H9 (cell line): ENCODE measurements around the gene NDRG2. TPM values are rescaled to one million over a fixed set of nuclear protein-coding genes. Genes with fewer than 3 reads are reported as not detected.
A peak's percentile ranks its signal among the peaks of the same experiment; 100 is the strongest.

Experiments used
- DNase-seq: peaks from one replicate; pipeline ENCODE4 v3.0.0-alpha.2; 2017
- H2AFZ ChIP-seq: one replicate; pipeline ENCODE4 v1.6.1; 2013; ENCODE audit warnings: mild to moderate bottlenecking, low read length, control low read depth, moderate library complexity
- H2AK5ac ChIP-seq: 2 replicates; pipeline ENCODE4 v1.6.1; 2013; ENCODE audit warnings: low read length, control low read depth, mixed read lengths; ENCODE audit not compliant: insufficient read length
- H2BK120ac ChIP-seq: one replicate; pipeline ENCODE4 v1.6.1; 2013; ENCODE audit warnings: low read depth, mild to moderate bottlenecking, low read length, control low read depth, inconsistent platforms; ENCODE audit not compliant: poor library complexity, severe bottlenecking
- H2BK12ac ChIP-seq: 2 replicates; pipeline ENCODE4 v1.6.1; 2013; ENCODE audit warnings: low read length, control low read depth, mixed read lengths, low read depth; ENCODE audit not compliant: insufficient read length
- H2BK15ac ChIP-seq: 2 replicates; pipeline ENCODE4 v1.6.1; 2013; ENCODE audit warnings: low read depth, low read length, control low read depth
- H2BK20ac ChIP-seq: one replicate; pipeline ENCODE4 v1.6.1; 2013; ENCODE audit warnings: low read depth, mild to moderate bottlenecking, low read length, control low read depth, inconsistent platforms; ENCODE audit not compliant: poor library complexity, severe bottlenecking
- H2BK5ac ChIP-seq: 2 replicates; pipeline ENCODE4 v1.6.1; 2013; ENCODE audit warnings: low read length, control low read depth, mixed read lengths; ENCODE audit not compliant: insufficient read length
- H3K14ac ChIP-seq: 2 replicates; pipeline ENCODE4 v1.6.1; 2013; ENCODE audit warnings: low read length, control low read depth; ENCODE audit not compliant: insufficient read depth
- H3K18ac ChIP-seq: 2 replicates; pipeline ENCODE4 v1.6.1; 2013; ENCODE audit warnings: low read depth, mild to moderate bottlenecking, mixed read lengths, low read length, control low read depth; ENCODE audit not compliant: insufficient read length
- H3K23ac ChIP-seq: 2 replicates; pipeline ENCODE4 v1.6.1; 2013; ENCODE audit warnings: low read length, control low read depth, mixed read lengths, low read depth; ENCODE audit not compliant: insufficient read length
- H3K23me2 ChIP-seq: 2 replicates; pipeline ENCODE4 v1.6.1; 2013; ENCODE audit warnings: low read depth, mild to moderate bottlenecking, mixed read lengths, low read length, control low read depth; ENCODE audit not compliant: insufficient read length, poor library complexity, severe bottlenecking
- H3K27ac ChIP-seq: 2 replicates; pipeline ENCODE4 v1.5.1; 2013; ENCODE audit warnings: low read length, control low read depth, mixed read lengths, low read depth; ENCODE audit not compliant: insufficient read length
- H3K27me3 ChIP-seq: 2 replicates; pipeline ENCODE4 v1.6.1; 2013; ENCODE audit warnings: low read length, control low read depth, inconsistent platforms; ENCODE audit not compliant: insufficient read depth
- H3K4ac ChIP-seq: 2 replicates; pipeline ENCODE4 v1.6.1; 2013; ENCODE audit warnings: low read depth, mild to moderate bottlenecking, control low read depth, inconsistent platforms, low read length, moderate library complexity
- H3K4me1 ChIP-seq: 2 replicates; pipeline ENCODE4 v1.6.1; 2013; ENCODE audit warnings: low read length, control low read depth, inconsistent platforms; ENCODE audit not compliant: insufficient read depth
- H3K4me2 ChIP-seq: 2 replicates; pipeline ENCODE4 v1.6.1; 2013; ENCODE audit warnings: low read length, control low read depth, mixed read lengths; ENCODE audit not compliant: insufficient read length, insufficient read depth
- H3K56ac ChIP-seq: 2 replicates; pipeline ENCODE4 v1.6.1; 2013; ENCODE audit warnings: low read depth, mild to moderate bottlenecking, mixed read lengths, low read length, control low read depth; ENCODE audit not compliant: insufficient read length
- H3K79me1 ChIP-seq: 2 replicates; pipeline ENCODE4 v1.6.1; 2013; ENCODE audit warnings: low read depth, mild to moderate bottlenecking, moderate library complexity, low read length, control low read depth, inconsistent platforms; ENCODE audit not compliant: insufficient read depth, poor library complexity, severe bottlenecking
- H3K79me2 ChIP-seq: 2 replicates; pipeline ENCODE4 v1.6.1; 2013; ENCODE audit warnings: low read length, control low read depth, inconsistent platforms; ENCODE audit not compliant: insufficient read depth
- H3K9ac ChIP-seq: 2 replicates; pipeline ENCODE4 v1.6.1; 2013; ENCODE audit warnings: low read length, control low read depth, mixed read lengths; ENCODE audit not compliant: insufficient read length; ENCODE audit errors: extremely low read depth
- H3K9me3 ChIP-seq: one replicate; pipeline ENCODE4 v1.6.1; 2013; ENCODE audit warnings: low read depth, low read length, inconsistent platforms; ENCODE audit not compliant: control insufficient read depth
- H3T11ph ChIP-seq: one replicate; pipeline ENCODE4 v1.6.1; 2013; ENCODE audit warnings: mild to moderate bottlenecking, low read length, control low read depth, inconsistent platforms
- H4K20me1 ChIP-seq: one replicate; pipeline ENCODE4 v1.6.1; 2013; ENCODE audit not compliant: control insufficient read depth, insufficient read length, insufficient read depth
- H4K5ac ChIP-seq: 2 replicates; pipeline ENCODE4 v1.6.1; 2013; ENCODE audit warnings: low read depth, mild to moderate bottlenecking, mixed read lengths, low read length, control low read depth; ENCODE audit not compliant: insufficient read length
- H4K8ac ChIP-seq: replicated peaks from 2 replicates; pipeline ENCODE4 v1.6.1; 2013; ENCODE audit warnings: low read length, control low read depth, mixed read lengths, low read depth; ENCODE audit not compliant: insufficient read length
- H4K91ac ChIP-seq: 2 replicates; pipeline ENCODE4 v1.6.1; 2013; ENCODE audit warnings: low read depth, mild to moderate bottlenecking, moderate library complexity, mixed read lengths, low read length, control low read depth; ENCODE audit not compliant: insufficient read length
- H3K27ac Mint-ChIP-seq, 3 experiments: 2 replicates in 2 of 3; 3 replicates in 1 of 3; pipeline ENCODE4 v1.8.0; 2020 to 2021; ENCODE audit warnings: mixed read lengths in 3 of 3, mild to moderate bottlenecking in 1 of 3, moderate library complexity in 1 of 3
- H3K27me3 Mint-ChIP-seq: 2 replicates; pipeline ENCODE4 v1.8.0; 2021; ENCODE audit warnings: low read depth, mild to moderate bottlenecking, moderate library complexity, mixed read lengths
- H3K36me3 Mint-ChIP-seq, 3 experiments: 2 replicates in 2 of 3; 3 replicates in 1 of 3; pipeline ENCODE4 v1.8.0; 2020 to 2021; ENCODE audit warnings: low read depth in 3 of 3, mixed read lengths in 3 of 3; ENCODE audit not compliant: insufficient read depth in 1 of 3
- H3K4me1 Mint-ChIP-seq, 2 experiments: 2 replicates each; pipeline ENCODE4 v1.8.0; 2020; ENCODE audit warnings: mixed read lengths in 2 of 2
- H3K4me3 Mint-ChIP-seq, 2 experiments: 2 replicates in 1 of 2; 3 replicates in 1 of 2; pipeline ENCODE4 v1.8.0; 2020 to 2021; ENCODE audit warnings: mild to moderate bottlenecking in 2 of 2, mixed read lengths in 2 of 2, moderate library complexity in 1 of 2
- H3K9me3 Mint-ChIP-seq, 2 experiments: 2 replicates in 1 of 2; 3 replicates in 1 of 2; pipeline ENCODE4 v1.8.0; 2020; ENCODE audit warnings: mild to moderate bottlenecking in 2 of 2, mixed read lengths in 2 of 2, moderate library complexity in 1 of 2
- WGBS: extraction: QIAGEN DNeasy Blood & Tissue Kit; methylation state at CpG from one replicate; pipeline ENCODE4 v1.1.7; 2013; ENCODE audit warnings: missing lambda C conversion rate, low lambda C conversion rate, mixed read lengths; ENCODE audit not compliant: insufficient read length; ENCODE audit errors: extremely low coverage; 5-methylcytosine and 5-hydroxymethylcytosine counted together
- total RNA-seq: library from RNA; stranded (reverse); gene quantifications from 2 replicates; pipeline ENCODE4 v1.2.1, GENCODE V29; 2021
- TF ChIP-seq, protein P1 (sequence below): fragments of 200-600 bp; sonication (generic); conservative IDR thresholded peaks from 3 replicates; pipeline ENCODE4 v1.8.0; 2021; ENCODE audit warnings: antibody characterized with exemption, mild to moderate bottlenecking

Gene NDRG2
- total RNA-seq, 1 experiment from 2014 or later: 20.6 TPM

GRCh38 chr14:20998139-20998538 lies 26.7 kb downstream of the NDRG2 start:
- no peak overlapping the region for H3K4ac ChIP-seq
- H3K4me3 Mint-ChIP-seq: no peak overlapping the region
- no peak for DNase-seq
- no peaks in the 10 kb centered on the region for H4K20me1 ChIP-seq
- peaks cover 21 to 39% (median 34%) of the 10 kb centered on the region in 3 experiments; a peak in 6 of 7 replicates for H3K36me3 Mint-ChIP-seq
- peak overlapping the region in 1 of 3 experiments; percentile 35; a peak in 1 of 7 replicates for H3K27ac Mint-ChIP-seq
- no peak overlapping the region for H2BK20ac ChIP-seq
- no peak overlapping the region for H3K9ac ChIP-seq
- no peaks in the 10 kb centered on the region for H3K9me3 ChIP-seq
- no peaks in the 10 kb centered on the region for H3K79me2 ChIP-seq
- no peak overlapping the region for H4K91ac ChIP-seq
- no peak overlapping the region for H3K14ac ChIP-seq
- H3K18ac ChIP-seq: no peak overlapping the region
- no peak overlapping the region for H2BK5ac ChIP-seq
- H3K27me3 Mint-ChIP-seq: no peaks in the 10 kb centered on the region; the same call in 1 of the 2 replicates
- H3K4me1 Mint-ChIP-seq: peaks cover 17 to 19% of the 10 kb centered on the region in 2 experiments
- no peaks in the 10 kb centered on the region for H3K9me3 Mint-ChIP-seq
- no peak overlapping the region for H2AFZ ChIP-seq
- no CpG with 5 or more reads among the region's 3 CpGs for WGBS
- no peaks in the 10 kb centered on the region for H3K4me1 ChIP-seq
- H3T11ph ChIP-seq: no peak overlapping the region
- no peak overlapping the region for H2AK5ac ChIP-seq
- H4K8ac ChIP-seq: no peak overlapping the region
- no peak overlapping the region for H3K4me2 ChIP-seq
- H2BK15ac ChIP-seq: no peak overlapping the region
- H3K27ac ChIP-seq: no peak overlapping the region
- no peak overlapping the region for H3K56ac ChIP-seq
- no peak overlapping the region for H2BK12ac ChIP-seq
- TF ChIP-seq, protein P1, sequence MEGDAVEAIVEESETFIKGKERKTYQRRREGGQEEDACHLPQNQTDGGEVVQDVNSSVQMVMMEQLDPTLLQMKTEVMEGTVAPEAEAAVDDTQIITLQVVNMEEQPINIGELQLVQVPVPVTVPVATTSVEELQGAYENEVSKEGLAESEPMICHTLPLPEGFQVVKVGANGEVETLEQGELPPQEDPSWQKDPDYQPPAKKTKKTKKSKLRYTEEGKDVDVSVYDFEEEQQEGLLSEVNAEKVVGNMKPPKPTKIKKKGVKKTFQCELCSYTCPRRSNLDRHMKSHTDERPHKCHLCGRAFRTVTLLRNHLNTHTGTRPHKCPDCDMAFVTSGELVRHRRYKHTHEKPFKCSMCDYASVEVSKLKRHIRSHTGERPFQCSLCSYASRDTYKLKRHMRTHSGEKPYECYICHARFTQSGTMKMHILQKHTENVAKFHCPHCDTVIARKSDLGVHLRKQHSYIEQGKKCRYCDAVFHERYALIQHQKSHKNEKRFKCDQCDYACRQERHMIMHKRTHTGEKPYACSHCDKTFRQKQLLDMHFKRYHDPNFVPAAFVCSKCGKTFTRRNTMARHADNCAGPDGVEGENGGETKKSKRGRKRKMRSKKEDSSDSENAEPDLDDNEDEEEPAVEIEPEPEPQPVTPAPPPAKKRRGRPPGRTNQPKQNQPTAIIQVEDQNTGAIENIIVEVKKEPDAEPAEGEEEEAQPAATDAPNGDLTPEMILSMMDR: no peak
- no peaks in the 10 kb centered on the region for H3K23me2 ChIP-seq
- no peak overlapping the region for H3K23ac ChIP-seq
- no peak overlapping the region for H4K5ac ChIP-seq
- H3K79me1 ChIP-seq: no peaks in the 10 kb centered on the region
- H3K27me3 ChIP-seq: no peaks in the 10 kb centered on the region
- H2BK120ac ChIP-seq: no peak overlapping the region
